ENCODE measurements around the gene FANK1.

Gene FANK1

GRCh38 chr10:125989791-125990190 is 93.4 kb downstream of the FANK1 start:
- Mint-ChIP-seq H3K4me3 (no peak overlapping the region), H3K4me1 (no peaks in the 10 kb centered on the region), H3K36me3 (no peaks in the 10 kb centered on the region), H3K27ac (no peak overlapping the region), H3K9me3 (no peaks in the 10 kb centered on the region), H3K27me3 (no peaks in the 10 kb centered on the region)

GRCh38 chr10:125990974-125991373 is 94.6 kb downstream of the FANK1 start:
- no peaks in the 10 kb centered on the region for H3K9me3 Mint-ChIP-seq
- H3K27ac Mint-ChIP-seq, result no peak overlapping the region
- H3K4me3 Mint-ChIP-seq, result no peak overlapping the region
- H3K4me1 Mint-ChIP-seq, result no peaks in the 10 kb centered on the region
- H3K36me3 Mint-ChIP-seq, result no peaks in the 10 kb centered on the region
- H3K27me3 Mint-ChIP-seq, result no peaks in the 10 kb centered on the region

GRCh38 chr10:125991392-125991791 is 95.0 kb downstream of the FANK1 start:
- no peaks in the 10 kb centered on the region for H3K9me3 Mint-ChIP-seq
- no peaks in the 10 kb centered on the region for H3K36me3 Mint-ChIP-seq
- no peak overlapping the region for H3K27ac Mint-ChIP-seq

GRCh38 chr10:125992254-125992653 is 95.9 kb downstream of the FANK1 start:
- H3K27ac Mint-ChIP-seq, result no peak overlapping the region
- H3K36me3 Mint-ChIP-seq, result no peaks in the 10 kb centered on the region
- H3K4me3 Mint-ChIP-seq, result no peak overlapping the region
- no peaks in the 10 kb centered on the region for H3K9me3 Mint-ChIP-seq
- no peaks in the 10 kb centered on the region for H3K4me1 Mint-ChIP-seq
- no peaks in the 10 kb centered on the region for H3K27me3 Mint-ChIP-seq

More at GRCh38 chr10:125991392-125991791, 95.0 kb downstream of the FANK1 start:
- no peaks in the 10 kb centered on the region for H3K4me1 Mint-ChIP-seq
- H3K27me3 Mint-ChIP-seq, result no peaks in the 10 kb centered on the region
- no peak overlapping the region for H3K4me3 Mint-ChIP-seq

GRCh38 chr10:125994601-125995000 is 98.2 kb downstream of the FANK1 start:
- Mint-ChIP-seq H3K27me3 (no peaks in the 10 kb centered on the region), H3K9me3 (no peaks in the 10 kb centered on the region), H3K4me1 (no peaks in the 10 kb centered on the region), H3K36me3 (no peaks in the 10 kb centered on the region), H3K27ac (no peak overlapping the region), H3K4me3 (no peak overlapping the region)

GRCh38 chr10:125995726-125996304 is 99.5 kb downstream of the FANK1 start:
- Mint-ChIP-seq H3K27ac (no peak overlapping the region), H3K27me3 (no peaks in the 10 kb centered on the region), H3K36me3 (no peaks in the 10 kb centered on the region), H3K4me3 (no peak overlapping the region), H3K9me3 (no peaks in the 10 kb centered on the region), H3K4me1 (no peaks in the 10 kb centered on the region)

GRCh38 chr10:125997586-125997985 is 101.2 kb downstream of the FANK1 start:
- H3K4me1 Mint-ChIP-seq, result no peaks in the 10 kb centered on the region
- no peak overlapping the region for H3K27ac Mint-ChIP-seq
- H3K9me3 Mint-ChIP-seq, result no peaks in the 10 kb centered on the region
- H3K27me3 Mint-ChIP-seq, result no peaks in the 10 kb centered on the region
- no peak overlapping the region for H3K4me3 Mint-ChIP-seq
- no peaks in the 10 kb centered on the region for H3K36me3 Mint-ChIP-seq

- H3K27ac Mint-ChIP-seq, result no peak overlapping the region
- H3K27me3 Mint-ChIP-seq, result peaks cover 1% of the 10 kb centered on the region
- no peaks in the 10 kb centered on the region for H3K4me1 Mint-ChIP-seq
These were observed 103.3 kb downstream of the FANK1 start for GRCh38 chr10:125999694-126000093.

GRCh38 chr10:126001576-126001975 is 105.2 kb downstream of the FANK1 start:
- Mint-ChIP-seq H3K4me3 (no peak overlapping the region), H3K4me1 (no peaks in the 10 kb centered on the region), H3K27ac (no peak overlapping the region), H3K36me3 (no peaks in the 10 kb centered on the region), H3K27me3 (peaks cover 1% of the 10 kb centered on the region), H3K9me3 (no peaks in the 10 kb centered on the region)

More at GRCh38 chr10:125999694-126000093, 103.3 kb downstream of the FANK1 start:
- Mint-ChIP-seq H3K4me3 (no peak overlapping the region), H3K9me3 (no peaks in the 10 kb centered on the region), H3K36me3 (no peaks in the 10 kb centered on the region)

GRCh38 chr10:126004752-126005151 is 108.4 kb downstream of the FANK1 start:
- no peaks in the 10 kb centered on the region for H3K4me1 Mint-ChIP-seq
- H3K36me3 Mint-ChIP-seq, result no peaks in the 10 kb centered on the region
- peaks cover 1% of the 10 kb centered on the region for H3K27me3 Mint-ChIP-seq
- no peak overlapping the region for H3K27ac Mint-ChIP-seq
- H3K4me3 Mint-ChIP-seq, result no peak overlapping the region
- no peaks in the 10 kb centered on the region for H3K9me3 Mint-ChIP-seq

- Mint-ChIP-seq H3K4me3 (no peak overlapping the region), H3K27me3 (peaks cover 3% of the 10 kb centered on the region), H3K36me3 (no peaks in the 10 kb centered on the region), H3K27ac (no peak overlapping the region), H3K9me3 (no peaks in the 10 kb centered on the region), H3K4me1 (no peaks in the 10 kb centered on the region)
These were observed 109.9 kb downstream of the FANK1 start for GRCh38 chr10:126006264-126006663.

- no peaks in the 10 kb centered on the region for H3K4me1 Mint-ChIP-seq
- no peak overlapping the region for H3K4me3 Mint-ChIP-seq
- no peak overlapping the region for H3K27ac Mint-ChIP-seq
- no peaks in the 10 kb centered on the region for H3K36me3 Mint-ChIP-seq
- no peaks in the 10 kb centered on the region for H3K9me3 Mint-ChIP-seq
- H3K27me3 Mint-ChIP-seq, result peaks cover 3% of the 10 kb centered on the region
These were observed 110.5 kb downstream of the FANK1 start for GRCh38 chr10:126006906-126007305.

- Mint-ChIP-seq H3K9me3 (no peaks in the 10 kb centered on the region), H3K27ac (no peak overlapping the region), H3K27me3 (peaks cover 2% of the 10 kb centered on the region), H3K4me1 (no peaks in the 10 kb centered on the region), H3K4me3 (no peak overlapping the region), H3K36me3 (no peaks in the 10 kb centered on the region)
These were observed 113.3 kb downstream of the FANK1 start for GRCh38 chr10:126009650-126010049.

GRCh38 chr10:126011995-126012394 is 115.6 kb downstream of the FANK1 start:
- Mint-ChIP-seq H3K36me3 (no peaks in the 10 kb centered on the region), H3K27ac (no peak overlapping the region), H3K4me3 (no peak overlapping the region), H3K27me3 (peaks cover 5% of the 10 kb centered on the region), H3K9me3 (no peaks in the 10 kb centered on the region), H3K4me1 (no peaks in the 10 kb centered on the region)

GRCh38 chr10:126012485-126012884 is 116.1 kb downstream of the FANK1 start:
- H3K9me3 Mint-ChIP-seq, result no peaks in the 10 kb centered on the region
- H3K36me3 Mint-ChIP-seq, result no peaks in the 10 kb centered on the region
- no peaks in the 10 kb centered on the region for H3K4me1 Mint-ChIP-seq
- peaks cover 5% of the 10 kb centered on the region for H3K27me3 Mint-ChIP-seq
- H3K27ac Mint-ChIP-seq, result no peak overlapping the region
- H3K4me3 Mint-ChIP-seq, result no peak overlapping the region

- Mint-ChIP-seq H3K27ac (no peak overlapping the region), H3K36me3 (no peaks in the 10 kb centered on the region), H3K9me3 (no peaks in the 10 kb centered on the region), H3K4me1 (no peaks in the 10 kb centered on the region), H3K4me3 (no peak overlapping the region), H3K27me3 (peaks cover 5% of the 10 kb centered on the region)
These were observed 117.3 kb downstream of the FANK1 start for GRCh38 chr10:126013489-126014281.
